Subcutaneous adipose tissue (tissue), 4 donors: Measurements from ENCODE around the gene DENND4C. TPM values are rescaled to one million over a fixed set of nuclear protein-coding genes. Genes with fewer than 3 reads are reported as not detected.

Experiments
- total RNA-seq, 4 donors: library from RNA; depleted of rRNA; stranded (reverse); fragments of >200 nt; gene quantifications; one replicate each; pipeline ENCODE4 v1.1.0, GENCODE V29; 2016
- TF ChIP-seq, protein P1 (sequence below): fragments of 450-650 bp; IDR thresholded peaks from one replicate; pipeline ENCODE4 v1.5.1; 2016; ENCODE audit warnings: low read depth, mild to moderate bottlenecking, control low read depth, antibody characterized with exemption, moderate library complexity

Gene DENND4C
- 100 to 1,000 TPM; 111 to 309 (median 167) TPM for total RNA-seq

GRCh38 chr9:19230355-19231125, at the start of gene DENND4C:
Gene DENND4C (plus strand): TSS chr9:19230693. CDS start chr9:19276175, 45,482 bp downstream.
- TF ChIP-seq, protein P1, sequence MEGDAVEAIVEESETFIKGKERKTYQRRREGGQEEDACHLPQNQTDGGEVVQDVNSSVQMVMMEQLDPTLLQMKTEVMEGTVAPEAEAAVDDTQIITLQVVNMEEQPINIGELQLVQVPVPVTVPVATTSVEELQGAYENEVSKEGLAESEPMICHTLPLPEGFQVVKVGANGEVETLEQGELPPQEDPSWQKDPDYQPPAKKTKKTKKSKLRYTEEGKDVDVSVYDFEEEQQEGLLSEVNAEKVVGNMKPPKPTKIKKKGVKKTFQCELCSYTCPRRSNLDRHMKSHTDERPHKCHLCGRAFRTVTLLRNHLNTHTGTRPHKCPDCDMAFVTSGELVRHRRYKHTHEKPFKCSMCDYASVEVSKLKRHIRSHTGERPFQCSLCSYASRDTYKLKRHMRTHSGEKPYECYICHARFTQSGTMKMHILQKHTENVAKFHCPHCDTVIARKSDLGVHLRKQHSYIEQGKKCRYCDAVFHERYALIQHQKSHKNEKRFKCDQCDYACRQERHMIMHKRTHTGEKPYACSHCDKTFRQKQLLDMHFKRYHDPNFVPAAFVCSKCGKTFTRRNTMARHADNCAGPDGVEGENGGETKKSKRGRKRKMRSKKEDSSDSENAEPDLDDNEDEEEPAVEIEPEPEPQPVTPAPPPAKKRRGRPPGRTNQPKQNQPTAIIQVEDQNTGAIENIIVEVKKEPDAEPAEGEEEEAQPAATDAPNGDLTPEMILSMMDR = no peak

GRCh38 chr9:19180991-19181390, 49.5 kb upstream of the DENND4C start:
- TF ChIP-seq, protein P1 = no peak

- TF ChIP-seq, protein P1 = no peak
Observed at GRCh38 chr9:19181561-19181960, 48.9 kb upstream of the DENND4C start.

GRCh38 chr9:19184144-19184917, 46.2 kb upstream of the DENND4C start:
- TF ChIP-seq, protein P1 = no peak

DNA sequence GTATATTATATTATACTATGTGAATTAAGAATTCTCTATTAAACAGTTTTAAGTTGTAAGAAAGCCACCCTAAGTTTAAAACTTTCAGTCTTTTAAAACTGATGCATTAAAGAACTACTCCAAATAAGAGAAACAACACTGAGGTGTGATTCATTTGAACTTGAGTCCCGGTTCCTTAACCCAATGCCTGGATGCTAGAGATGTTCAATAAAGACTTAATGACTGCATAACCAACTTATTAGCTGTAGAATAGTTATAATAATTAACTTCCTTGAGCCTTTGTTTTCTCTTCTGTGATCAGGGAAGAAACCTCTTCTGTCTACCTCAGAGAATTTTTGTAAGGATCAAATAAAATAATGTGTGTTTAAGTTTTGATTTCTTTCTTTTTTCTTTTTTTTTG, 45.3 kb upstream of the DENND4C start:
- TF ChIP-seq, protein P1 = no peak

DNA sequence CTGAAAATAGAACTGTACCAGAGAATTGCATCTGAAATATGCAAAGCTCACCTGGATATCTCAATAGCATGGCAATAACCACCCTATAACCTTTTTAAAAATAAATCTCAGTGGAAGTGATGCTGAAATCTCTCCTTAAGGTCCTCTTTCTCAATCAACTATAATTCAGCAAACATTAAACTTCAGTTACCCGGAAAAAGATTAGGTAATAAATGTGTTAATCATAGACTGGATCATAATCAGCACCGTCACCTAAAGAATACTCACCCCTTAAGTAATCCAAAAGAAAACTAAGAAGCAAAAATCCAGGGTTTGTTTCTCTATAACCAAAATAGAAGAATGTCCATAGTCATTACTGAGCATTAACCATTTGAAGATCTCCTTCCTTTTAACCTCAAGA, 44.3 kb upstream of the DENND4C start:
- TF ChIP-seq, protein P1 = no peak

- TF ChIP-seq, protein P1 = no peak
Observed at GRCh38 chr9:19188771-19189170, 41.7 kb upstream of the DENND4C start.
